MM.1S (cell line): ENCODE data around the gene ZNF710.

Experiments used
- CTCF ChIP-seq: fragments of 300-600 bp; sonication (generic); IDR thresholded peaks from 2 replicates; pipeline ENCODE4 v1.5.1; 2016; ENCODE audit warnings: antibody characterized with exemption, low read length, mixed read lengths
- EZH2 ChIP-seq: fragments of 300-600 bp; sonication (generic); optimal IDR thresholded peaks from 2 replicates; pipeline ENCODE3; 2017; ENCODE audit warnings: low read depth, mild to moderate bottlenecking, antibody characterized with exemption, low read length, mixed read lengths
- EZH2phosphoT487 ChIP-seq: fragments of 300-600 bp; sonication (generic); IDR thresholded peaks from 2 replicates; pipeline ENCODE4 v1.6.1; 2018; ENCODE audit warnings: antibody characterized with exemption, low read length

- TF ChIP-seq CTCF (no peak), EZH2 (no peak), EZH2phosphoT487 (no peak)
Observed at GRCh38 chr15:90006217-90007075, 5.3 kb downstream of the ZNF710 start.
